Urothelium cell line (cell line): Measurements from ENCODE around the gene TAT.
"Not testable (repeated sequence)": the region's sequence is repeated elsewhere in the genome, so short reads cannot be mapped to it uniquely, and the experiment has no call there.

Experiments used
- DNase-seq: peaks from one replicate; pipeline ENCODE4 v3.0.0; 2011; ENCODE audit warnings: low spot score, mixed read lengths
- FAIRE-seq: peaks from 2 replicates; lab custom pipeline; 2011; peaks lifted over from hg19 to GRCh38; lab: Jason Lieb, UNC

Gene TAT

GRCh38 chr16:71585318-71585703 is 8.4 kb upstream of the TAT start:
- no peak for FAIRE-seq
- DNase-seq, result no peak

- FAIRE-seq, result no peak
- no peak for DNase-seq
Measured at GRCh38 chr16:71584543-71585317, 7.8 kb upstream of the TAT start.

- not testable (repeated sequence) for FAIRE-seq, DNase-seq
Measured at GRCh38 chr16:71582553-71582848, 5.6 kb upstream of the TAT start.

DNA sequence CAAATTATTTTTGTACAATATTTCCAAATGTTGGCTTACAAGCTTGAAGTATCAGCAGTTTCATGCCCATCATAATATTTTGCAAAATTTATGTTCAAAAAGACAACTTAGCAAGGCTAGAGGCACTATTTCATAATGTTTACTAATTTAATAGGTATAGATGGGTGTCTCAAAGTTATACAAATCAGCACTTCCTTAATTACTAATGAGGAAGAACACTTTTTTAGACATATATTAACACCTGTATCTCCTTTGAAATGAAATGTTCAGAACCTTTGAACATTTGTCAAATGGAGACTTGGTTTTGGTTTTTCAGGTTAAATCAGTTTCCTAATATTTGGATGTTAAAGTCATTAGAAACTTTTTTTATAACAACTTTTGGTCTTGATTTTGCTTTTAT is 2.2 kb downstream of the TAT start:
- FAIRE-seq, result no peak

GRCh38 chr16:71573387-71574094 is 3.4 kb downstream of the TAT start:
- no peak for FAIRE-seq
- no peak for DNase-seq

More for the DNA sequence above, 2.2 kb downstream of the TAT start:
- no peak for DNase-seq

DNA sequence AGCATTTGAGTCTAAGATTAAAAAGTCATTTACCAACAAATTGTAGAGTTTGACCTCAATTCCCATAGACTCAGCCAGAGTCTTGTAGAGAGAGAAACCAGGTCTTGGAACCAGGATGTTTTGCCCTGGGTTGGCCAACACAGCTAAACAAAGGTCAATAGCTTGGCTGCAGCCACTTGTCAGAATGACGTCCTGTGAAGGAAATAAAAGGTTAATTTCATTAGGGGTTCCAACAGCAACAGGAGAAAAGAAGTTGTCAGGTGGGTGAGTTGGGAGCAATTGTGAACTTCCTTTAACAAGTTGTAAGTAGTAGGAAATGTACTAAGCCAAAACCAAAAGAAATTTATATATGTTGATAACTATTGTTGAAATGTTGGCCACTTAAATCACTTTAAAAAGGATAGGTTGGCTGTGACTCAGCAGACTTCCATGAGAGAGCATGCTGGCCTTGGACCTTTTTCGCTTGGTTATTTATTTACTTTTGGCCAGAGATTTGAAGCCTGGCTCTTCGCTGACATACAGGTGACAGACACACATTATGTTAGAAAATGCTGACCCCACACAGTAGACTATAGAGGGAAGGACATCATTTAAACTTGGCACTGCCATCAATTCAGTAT is 4.3 kb downstream of the TAT start:
- no peak for DNase-seq

GRCh38 chr16:71570144-71570543 is 6.7 kb downstream of the TAT start:
- DNase-seq (no peak), FAIRE-seq (no peak)

More for the DNA sequence above, 4.3 kb downstream of the TAT start:
- no peak for FAIRE-seq

GRCh38 chr16:71569621-71570020 is 7.3 kb downstream of the TAT start:
- FAIRE-seq, result no peak

DNA sequence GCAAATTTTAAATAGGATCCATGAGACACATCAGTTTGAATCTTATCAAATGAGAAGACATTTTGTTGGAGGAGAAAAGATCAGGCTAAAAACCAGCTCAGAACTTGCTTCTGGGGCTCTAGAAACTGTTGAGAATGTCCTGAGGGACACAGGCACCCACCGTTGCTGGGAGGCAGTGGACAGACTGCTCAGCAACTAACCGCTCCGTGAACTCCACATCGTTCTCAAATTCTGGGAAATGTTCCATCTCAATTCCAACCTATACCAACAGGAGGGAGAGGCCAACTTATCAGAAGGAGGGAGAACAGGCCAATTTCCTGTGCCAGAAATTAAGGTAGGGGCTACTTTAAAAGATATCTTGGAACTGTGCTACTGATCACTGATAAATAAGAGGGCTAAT is 8.3 kb downstream of the TAT start:
- no peak for FAIRE-seq

More at GRCh38 chr16:71569621-71570020, 7.3 kb downstream of the TAT start:
- no peak for DNase-seq

DNA sequence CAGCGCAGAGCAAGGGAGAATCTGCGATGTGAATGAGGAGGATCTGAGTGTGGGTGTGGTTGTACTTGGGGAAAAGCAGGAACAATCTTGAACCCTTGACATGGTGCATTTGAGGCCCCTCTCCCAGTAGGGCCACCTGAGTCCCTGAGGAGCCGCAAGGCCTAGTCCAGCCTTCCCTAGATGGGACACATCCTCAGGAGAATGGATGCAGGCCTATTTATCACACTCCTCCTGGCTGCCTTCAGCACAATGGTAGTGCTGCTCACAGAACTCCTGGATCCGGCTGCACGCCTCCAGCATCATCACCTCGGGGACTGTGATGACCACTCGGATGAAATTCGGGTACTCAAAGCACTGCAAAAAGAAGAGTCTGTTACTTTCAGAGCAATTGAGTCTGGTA is 9.0 kb downstream of the TAT start:
- FAIRE-seq (no peak), DNase-seq (no peak)

More for the DNA sequence above, 8.3 kb downstream of the TAT start:
- no peak for DNase-seq

DNA sequence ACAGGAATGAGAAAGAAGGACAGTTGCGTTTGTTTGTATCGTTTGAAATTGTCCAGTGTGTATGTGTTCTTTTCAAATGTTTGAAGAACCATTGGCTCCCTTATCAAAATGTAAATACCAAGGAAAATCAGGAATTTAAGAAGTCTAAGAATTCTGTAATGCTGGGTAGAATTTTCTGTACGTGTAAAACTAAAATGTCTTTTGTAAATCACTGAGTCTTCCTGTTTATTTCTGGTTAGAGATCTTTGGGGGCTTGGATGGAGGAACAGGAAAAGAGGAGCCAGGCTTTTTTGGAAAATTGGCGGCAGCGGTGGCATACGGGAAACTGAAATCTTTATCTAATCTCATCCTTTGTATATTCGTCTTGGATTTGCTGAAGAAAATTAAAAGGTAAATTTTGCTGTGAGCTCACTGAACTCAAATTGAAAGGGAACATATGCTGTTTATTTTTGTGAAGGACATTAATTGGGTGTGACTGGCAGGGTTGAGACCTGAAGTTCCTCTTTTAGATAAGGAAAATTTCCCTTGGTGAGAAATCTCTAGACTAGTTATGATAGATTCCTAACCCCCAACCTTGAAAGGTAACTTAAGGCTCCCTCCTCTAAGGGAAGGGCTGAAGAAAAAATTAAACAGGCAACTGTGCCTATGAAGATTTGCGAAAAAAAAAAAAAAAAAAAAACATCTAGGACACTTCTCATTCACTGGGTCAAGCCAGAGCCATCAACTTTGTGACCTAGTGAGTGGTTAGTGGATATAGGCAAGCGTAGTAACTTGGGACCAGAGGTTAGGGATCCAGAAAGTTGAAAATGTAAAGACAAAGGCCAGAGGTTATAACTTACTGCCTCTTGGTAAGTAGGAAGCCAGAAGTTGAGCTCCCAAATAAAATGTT is 10.8 kb downstream of the TAT start:
- FAIRE-seq, result no peak

DNA sequence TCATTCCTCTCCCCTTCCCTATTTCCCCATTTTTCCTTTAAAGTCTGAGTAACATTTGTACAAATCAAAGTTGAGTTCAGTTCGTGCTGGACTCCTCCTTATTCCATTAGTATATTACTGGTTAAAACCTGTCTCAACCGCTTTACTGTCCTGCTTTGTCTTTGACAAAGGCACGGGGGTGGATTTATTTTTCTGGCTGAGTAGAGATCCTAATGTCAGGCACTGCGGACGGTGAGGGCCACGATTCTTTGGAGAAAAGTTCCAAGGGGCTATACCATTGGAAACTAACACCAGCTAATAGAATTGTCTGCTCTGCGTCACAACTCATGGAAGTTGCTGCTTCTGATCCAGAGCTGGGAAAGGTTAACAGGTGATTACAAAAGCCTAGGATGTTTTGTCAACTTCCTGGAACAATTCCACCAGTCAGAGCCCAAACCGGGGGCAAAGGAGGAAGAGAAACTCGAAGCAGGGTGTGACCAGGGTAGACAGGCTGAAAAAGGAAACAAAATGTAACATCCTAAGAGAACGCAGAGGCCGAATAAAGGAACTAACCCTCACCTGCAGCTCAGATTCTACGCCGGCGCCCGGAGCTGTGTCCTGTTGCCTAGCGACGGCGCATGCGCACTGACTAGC is 12.4 kb downstream of the TAT start:
- DNase-seq (no peak), FAIRE-seq (peak; percentile 87)

More for the DNA sequence above, 10.8 kb downstream of the TAT start:
- DNase-seq, result no peak

GRCh38 chr16:71562552-71562951 is 14.3 kb downstream of the TAT start:
- FAIRE-seq (no peak), DNase-seq (no peak)

DNA sequence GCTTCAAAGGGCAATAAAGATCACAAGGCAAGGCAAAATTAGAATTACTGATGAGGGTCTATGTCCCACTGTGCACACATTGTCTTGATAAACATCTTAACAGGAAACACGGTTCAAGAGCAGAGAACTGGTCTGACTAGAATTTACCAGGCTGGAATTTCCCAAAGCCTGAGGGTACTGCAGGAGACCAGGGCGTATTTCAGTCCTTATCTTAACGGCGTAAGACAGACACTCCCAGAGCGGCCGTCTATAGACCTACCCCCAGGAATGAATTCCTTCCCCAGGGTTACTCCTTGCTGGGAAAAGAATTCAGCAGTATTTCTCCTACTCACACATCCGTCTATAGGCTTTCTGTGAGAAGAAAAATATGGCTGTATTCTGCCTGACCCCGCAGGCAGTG is 15.0 kb downstream of the TAT start:
- not testable (repeated sequence) for FAIRE-seq, DNase-seq

DNA sequence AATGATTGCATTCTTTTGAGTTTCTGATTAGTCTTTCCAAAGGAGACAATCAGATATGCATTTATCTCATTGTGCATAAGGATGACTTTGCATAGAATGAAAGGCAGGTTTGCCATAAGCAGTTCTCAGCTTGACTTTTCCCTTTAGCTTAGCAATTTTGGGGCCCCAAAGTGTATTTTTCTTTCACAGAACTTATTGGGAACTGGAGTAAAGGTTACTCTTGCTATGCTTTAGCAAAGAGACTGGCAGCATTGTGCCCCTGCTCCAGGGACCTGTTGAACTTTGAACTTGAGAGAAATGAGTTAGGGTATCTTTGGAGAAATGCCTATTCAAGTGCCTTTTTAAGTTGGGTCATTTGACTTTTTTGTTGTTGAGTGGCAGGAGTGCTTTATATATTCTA is 17.0 kb downstream of the TAT start:
- DNase-seq (no peak), FAIRE-seq (no peak)

DNA sequence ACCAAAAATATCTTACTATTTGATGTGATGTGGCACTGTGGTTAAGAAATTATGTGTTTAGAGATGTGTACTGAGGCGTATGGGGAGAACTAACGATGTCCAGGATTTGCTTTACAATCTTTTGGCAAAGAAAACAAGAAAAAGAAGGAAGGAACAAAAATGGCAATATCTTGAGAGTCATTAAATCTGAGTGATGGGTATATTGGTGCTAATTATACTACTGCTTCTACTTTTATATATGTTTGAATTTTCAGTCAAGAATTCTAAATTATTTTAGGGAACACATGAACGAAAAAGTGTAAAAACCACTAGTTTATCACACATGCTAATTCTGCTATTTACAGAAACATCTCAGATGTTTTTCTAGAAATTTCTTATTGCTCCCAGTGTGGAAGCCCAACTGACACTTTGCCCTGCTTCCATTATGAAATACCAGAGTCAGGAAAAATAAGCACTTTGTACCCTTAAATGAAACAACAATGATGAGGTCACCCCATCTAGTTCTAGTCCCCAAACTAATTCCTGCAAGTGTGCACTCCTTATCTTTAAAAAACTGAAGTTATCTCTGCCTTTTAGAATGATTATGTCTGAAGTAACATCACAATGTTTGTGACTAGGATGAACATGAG is 18.8 kb downstream of the TAT start:
- DNase-seq (no peak), FAIRE-seq (no peak)

- no peak for DNase-seq
- no peak for FAIRE-seq
Measured at GRCh38 chr16:71557299-71557698, 19.6 kb downstream of the TAT start.

DNA sequence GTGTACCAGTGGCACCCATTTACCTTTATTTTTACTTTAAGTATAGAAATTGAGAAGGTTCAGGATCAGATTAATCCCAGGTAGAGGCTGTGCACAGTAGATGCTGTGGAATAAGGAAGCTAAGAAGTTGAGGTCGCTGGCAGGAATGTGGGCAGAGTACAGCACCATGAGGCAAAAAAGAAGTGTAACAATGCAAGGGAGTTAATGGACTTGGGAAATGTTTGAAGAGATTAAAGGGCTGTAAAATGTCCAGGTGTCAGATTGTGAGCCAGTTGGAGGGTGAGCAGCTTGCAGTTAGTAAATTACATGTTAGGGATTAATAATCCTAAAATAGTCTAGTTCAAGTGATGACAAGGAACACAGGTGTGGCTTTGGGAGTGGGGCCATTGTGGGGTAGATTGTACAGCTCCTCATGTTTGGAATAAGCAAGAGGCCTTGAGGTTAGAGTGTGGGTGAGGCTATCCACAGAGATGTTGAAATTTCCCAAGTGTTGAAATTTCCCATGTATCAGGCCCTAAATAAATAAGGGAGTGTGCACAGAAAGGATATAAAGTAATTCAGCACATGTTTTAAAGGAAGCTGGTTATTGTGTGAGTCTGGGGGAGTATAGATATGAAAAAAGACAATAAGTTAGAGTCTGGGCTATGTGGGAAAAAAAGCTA is 21.5 kb downstream of the TAT start:
- FAIRE-seq (no peak), DNase-seq (no peak)

DNA sequence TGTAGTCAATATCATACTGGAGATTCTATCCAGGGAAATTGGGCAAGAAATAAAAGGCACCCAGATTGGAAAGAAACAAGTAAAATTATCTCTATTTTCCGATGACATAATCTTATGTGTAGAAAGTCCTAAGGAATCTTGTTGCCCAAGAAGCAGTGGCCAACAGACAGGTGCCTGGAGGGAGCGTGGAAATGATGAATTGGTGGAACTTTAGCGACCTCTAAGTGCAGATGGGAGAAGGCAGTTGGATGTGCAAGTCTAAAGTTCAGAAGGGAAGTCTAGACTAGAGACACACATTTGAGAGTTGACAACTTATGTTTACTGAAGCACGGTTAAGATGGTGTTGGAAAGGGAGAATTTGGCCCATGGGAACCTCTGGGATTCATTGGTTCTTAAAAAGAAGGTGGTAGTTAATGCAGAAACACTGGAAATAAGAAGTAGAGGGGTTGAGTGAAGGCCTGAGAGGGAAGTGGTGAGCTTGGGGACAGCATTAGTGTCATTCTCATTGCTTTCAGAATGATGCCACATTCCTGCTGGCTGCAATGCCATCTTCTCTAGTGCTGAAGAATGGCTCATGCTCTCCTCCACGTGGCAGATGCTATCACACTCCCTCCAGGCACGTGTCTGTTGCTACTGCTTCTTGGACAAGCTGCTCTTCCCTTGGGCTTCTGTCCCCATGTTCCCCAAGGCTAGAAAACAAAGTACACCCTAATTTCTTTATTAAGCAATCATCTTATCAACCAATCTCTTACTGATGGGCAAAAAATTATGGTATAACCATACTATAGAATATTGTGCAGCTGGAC is 24.0 kb downstream of the TAT start:
- DNase-seq, result peak; percentile 14
- FAIRE-seq, result peak; percentile 5
